EL (cell line): ENCODE results near the gene WDR20.
A peak's percentile ranks its signal among the peaks of the same experiment; 100 is the strongest.
"Not testable (repeated sequence)": the region's sequence is repeated elsewhere in the genome, so short reads cannot be mapped to it uniquely, and the experiment has no call there.

Source experiments
- DNase-seq: peaks from one replicate; pipeline ENCODE4 v3.0.0-alpha.2; 2016

WDR20 gene

GRCh38 chr14:102172021-102172272 is 32.2 kb downstream of the WDR20 start:
- not testable (repeated sequence) for DNase-seq

GRCh38 chr14:102172721-102173120 is 33.0 kb downstream of the WDR20 start:
- DNase-seq, result not testable (repeated sequence)

GRCh38 chr14:102177161-102177560 is 37.5 kb downstream of the WDR20 start:
- no peak for DNase-seq

- DNase-seq, result no peak
Observed at GRCh38 chr14:102178806-102179205, 39.1 kb downstream of the WDR20 start.

GRCh38 chr14:102180248-102180998 is 40.7 kb downstream of the WDR20 start:
- no peak for DNase-seq

- DNase-seq, result no peak
Observed at GRCh38 chr14:102181187-102181586, 41.5 kb downstream of the WDR20 start.

- peak; percentile 85 for DNase-seq
Observed at GRCh38 chr14:102182190-102182589, 42.5 kb downstream of the WDR20 start.

GRCh38 chr14:102182936-102183619 is 43.4 kb downstream of the WDR20 start:
- DNase-seq, result peak; percentile 54

- DNase-seq, result no peak
Observed at GRCh38 chr14:102183886-102184285, 44.2 kb downstream of the WDR20 start.

GRCh38 chr14:102184316-102185035 is 44.8 kb downstream of the WDR20 start:
- DNase-seq, result no peak

- no peak for DNase-seq
Observed at GRCh38 chr14:102185360-102185759, 45.7 kb downstream of the WDR20 start.

- DNase-seq, result peak; percentile 81
Observed at GRCh38 chr14:102187044-102187443, 47.3 kb downstream of the WDR20 start.

GRCh38 chr14:102187568-102188001 is 47.9 kb downstream of the WDR20 start:
- no peak for DNase-seq

GRCh38 chr14:102188187-102188586 is 48.5 kb downstream of the WDR20 start:
- no peak for DNase-seq

- DNase-seq, result no peak
Observed at GRCh38 chr14:102189874-102190273, 50.2 kb downstream of the WDR20 start.

GRCh38 chr14:102192840-102193502 is 53.3 kb downstream of the WDR20 start:
- no peak for DNase-seq

GRCh38 chr14:102194856-102195255 is 55.2 kb downstream of the WDR20 start:
- DNase-seq, result no peak

- DNase-seq, result no peak
Observed at GRCh38 chr14:102195446-102195845, 55.7 kb downstream of the WDR20 start.

- no peak for DNase-seq
Observed at GRCh38 chr14:102196039-102196901, 56.6 kb downstream of the WDR20 start.

GRCh38 chr14:102196902-102197230 is 57.2 kb downstream of the WDR20 start:
- no peak for DNase-seq

GRCh38 chr14:102197317-102197853 is 57.7 kb downstream of the WDR20 start:
- no peak for DNase-seq

- no peak for DNase-seq
Observed at GRCh38 chr14:102200690-102201352, 61.1 kb downstream of the WDR20 start.
